ENCODE measurements around the gene DNAI2. TPM values are rescaled to one million over a fixed set of nuclear protein-coding genes. Genes with fewer than 3 reads are reported as not detected.
A peak's percentile ranks its signal among the peaks of the same experiment; 100 is the strongest.

DNAI2 gene
- total and polyA plus RNA-seq, 9 of the 15 experiments (the other 6 are each of a cell fraction or from before 2014, with no cell fraction given), result not detected

DNA sequence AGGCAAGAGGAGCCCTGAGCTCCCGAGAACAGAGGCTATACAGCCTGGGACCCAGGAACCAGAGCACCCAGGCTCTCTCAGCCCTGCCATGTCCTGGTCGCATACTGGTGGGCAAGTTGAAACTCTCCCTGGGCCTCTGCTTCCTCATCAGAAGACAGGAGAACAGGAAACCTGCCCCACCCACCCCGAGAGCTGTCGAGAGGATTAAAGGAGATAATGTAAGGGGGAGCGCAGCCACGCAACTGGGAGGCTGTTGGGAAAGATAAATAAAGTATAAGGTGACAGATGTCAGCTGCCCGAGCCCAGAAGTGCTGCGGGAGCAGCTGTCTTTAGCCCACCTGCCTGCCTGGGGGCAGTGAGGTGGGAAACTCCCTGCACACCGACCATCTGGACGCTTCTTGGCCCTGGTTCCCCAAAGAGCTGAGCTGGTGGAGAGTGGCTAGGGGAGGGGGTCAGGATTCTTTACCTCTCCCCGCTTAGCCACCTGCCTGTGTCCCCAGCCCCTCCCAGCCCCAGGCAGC is 58.8 kb downstream of the DNAI2 start (continued):
- TF ChIP-seq ERF (CRISPR knock-in tag; IDR thresholded peaks at IDR 0.05), result no peak
- no peak for TF ChIP-seq ZNF165 (CRISPR knock-in tag; IDR thresholded peaks at IDR 0.05; ENCODE audit: borderline replicate concordance)
- TF ChIP-seq E2F3 (CRISPR knock-in tag; IDR thresholded peaks at IDR 0.05), result no peak
- peak; percentile 96 for TF ChIP-seq CXXC5 (CRISPR knock-in tag; IDR thresholded peaks at IDR 0.05)
- no peak for TF ChIP-seq ZNF785 (CRISPR knock-in tag; IDR thresholded peaks at IDR 0.05)
- no peak for TF ChIP-seq SREBF2 (CRISPR knock-in tag; IDR thresholded peaks at IDR 0.05)
- no peak for TF ChIP-seq KAT7 (CRISPR knock-in tag; IDR thresholded peaks at IDR 0.05; ENCODE audit: borderline replicate concordance)
- no peak for TF ChIP-seq DNMT1 (IDR thresholded peaks at IDR 0.05)
- TF ChIP-seq, protein P1, sequence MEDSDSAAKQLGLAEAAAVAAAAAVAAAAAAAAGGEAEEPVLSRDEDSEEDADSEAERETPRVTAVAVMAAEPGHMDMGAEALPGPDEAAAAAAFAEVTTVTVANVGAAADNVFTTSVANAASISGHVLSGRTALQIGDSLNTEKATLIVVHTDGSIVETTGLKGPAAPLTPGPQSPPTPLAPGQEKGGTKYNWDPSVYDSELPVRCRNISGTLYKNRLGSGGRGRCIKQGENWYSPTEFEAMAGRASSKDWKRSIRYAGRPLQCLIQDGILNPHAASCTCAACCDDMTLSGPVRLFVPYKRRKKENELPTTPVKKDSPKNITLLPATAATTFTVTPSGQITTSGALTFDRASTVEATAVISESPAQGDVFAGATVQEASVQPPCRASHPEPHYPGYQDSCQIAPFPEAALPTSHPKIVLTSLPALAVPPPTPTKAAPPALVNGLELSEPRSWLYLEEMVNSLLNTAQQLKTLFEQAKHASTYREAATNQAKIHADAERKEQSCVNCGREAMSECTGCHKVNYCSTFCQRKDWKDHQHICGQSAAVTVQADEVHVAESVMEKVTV (CRISPR knock-in tag; IDR thresholded peaks at IDR 0.05), result no peak
- TF ChIP-seq, protein P2, sequence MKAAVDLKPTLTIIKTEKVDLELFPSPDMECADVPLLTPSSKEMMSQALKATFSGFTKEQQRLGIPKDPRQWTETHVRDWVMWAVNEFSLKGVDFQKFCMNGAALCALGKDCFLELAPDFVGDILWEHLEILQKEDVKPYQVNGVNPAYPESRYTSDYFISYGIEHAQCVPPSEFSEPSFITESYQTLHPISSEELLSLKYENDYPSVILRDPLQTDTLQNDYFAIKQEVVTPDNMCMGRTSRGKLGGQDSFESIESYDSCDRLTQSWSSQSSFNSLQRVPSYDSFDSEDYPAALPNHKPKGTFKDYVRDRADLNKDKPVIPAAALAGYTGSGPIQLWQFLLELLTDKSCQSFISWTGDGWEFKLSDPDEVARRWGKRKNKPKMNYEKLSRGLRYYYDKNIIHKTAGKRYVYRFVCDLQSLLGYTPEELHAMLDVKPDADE (conservative IDR thresholded peaks at IDR 0.05; ENCODE audit: control insufficient read depth, low read depth, low read length), result peak; percentile 48; the same call in 1 of the 2 replicates
- TF ChIP-seq, protein P3, sequence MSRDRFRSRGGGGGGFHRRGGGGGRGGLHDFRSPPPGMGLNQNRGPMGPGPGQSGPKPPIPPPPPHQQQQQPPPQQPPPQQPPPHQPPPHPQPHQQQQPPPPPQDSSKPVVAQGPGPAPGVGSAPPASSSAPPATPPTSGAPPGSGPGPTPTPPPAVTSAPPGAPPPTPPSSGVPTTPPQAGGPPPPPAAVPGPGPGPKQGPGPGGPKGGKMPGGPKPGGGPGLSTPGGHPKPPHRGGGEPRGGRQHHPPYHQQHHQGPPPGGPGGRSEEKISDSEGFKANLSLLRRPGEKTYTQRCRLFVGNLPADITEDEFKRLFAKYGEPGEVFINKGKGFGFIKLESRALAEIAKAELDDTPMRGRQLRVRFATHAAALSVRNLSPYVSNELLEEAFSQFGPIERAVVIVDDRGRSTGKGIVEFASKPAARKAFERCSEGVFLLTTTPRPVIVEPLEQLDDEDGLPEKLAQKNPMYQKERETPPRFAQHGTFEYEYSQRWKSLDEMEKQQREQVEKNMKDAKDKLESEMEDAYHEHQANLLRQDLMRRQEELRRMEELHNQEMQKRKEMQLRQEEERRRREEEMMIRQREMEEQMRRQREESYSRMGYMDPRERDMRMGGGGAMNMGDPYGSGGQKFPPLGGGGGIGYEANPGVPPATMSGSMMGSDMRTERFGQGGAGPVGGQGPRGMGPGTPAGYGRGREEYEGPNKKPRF (IDR thresholded peaks at IDR 0.05; ENCODE audit: low read depth, low read length), result no peak
- no peak for TF ChIP-seq KAT2B (IDR thresholded peaks at IDR 0.05; ENCODE audit: low read depth, low read length)
- TF ChIP-seq CHD1 (IDR thresholded peaks at IDR 0.05; ENCODE audit: low read length), result no peak
- no peak for TF ChIP-seq RBM14 (IDR thresholded peaks at IDR 0.05; ENCODE audit: borderline replicate concordance, insufficient read depth, low read depth, low read length)
- no peak for TF ChIP-seq ZNF263 (CRISPR knock-in tag; IDR thresholded peaks at IDR 0.05; ENCODE audit: borderline replicate concordance)
- no peak for TF ChIP-seq ZSCAN32 (CRISPR knock-in tag; IDR thresholded peaks at IDR 0.05)
- no peak for TF ChIP-seq FOS (IDR thresholded peaks at IDR 0.05; ENCODE audit: extremely low read depth, insufficient read length)
- TF ChIP-seq MAFG (tag; conservative IDR thresholded peaks at IDR 0.05), result no peak
- no peak for TF ChIP-seq TAF15 (IDR thresholded peaks at IDR 0.05; ENCODE audit: low read depth, low read length)
- TF ChIP-seq ZNF3 (CRISPR knock-in tag; IDR thresholded peaks at IDR 0.05), result no peak
- TF ChIP-seq, protein P4, sequence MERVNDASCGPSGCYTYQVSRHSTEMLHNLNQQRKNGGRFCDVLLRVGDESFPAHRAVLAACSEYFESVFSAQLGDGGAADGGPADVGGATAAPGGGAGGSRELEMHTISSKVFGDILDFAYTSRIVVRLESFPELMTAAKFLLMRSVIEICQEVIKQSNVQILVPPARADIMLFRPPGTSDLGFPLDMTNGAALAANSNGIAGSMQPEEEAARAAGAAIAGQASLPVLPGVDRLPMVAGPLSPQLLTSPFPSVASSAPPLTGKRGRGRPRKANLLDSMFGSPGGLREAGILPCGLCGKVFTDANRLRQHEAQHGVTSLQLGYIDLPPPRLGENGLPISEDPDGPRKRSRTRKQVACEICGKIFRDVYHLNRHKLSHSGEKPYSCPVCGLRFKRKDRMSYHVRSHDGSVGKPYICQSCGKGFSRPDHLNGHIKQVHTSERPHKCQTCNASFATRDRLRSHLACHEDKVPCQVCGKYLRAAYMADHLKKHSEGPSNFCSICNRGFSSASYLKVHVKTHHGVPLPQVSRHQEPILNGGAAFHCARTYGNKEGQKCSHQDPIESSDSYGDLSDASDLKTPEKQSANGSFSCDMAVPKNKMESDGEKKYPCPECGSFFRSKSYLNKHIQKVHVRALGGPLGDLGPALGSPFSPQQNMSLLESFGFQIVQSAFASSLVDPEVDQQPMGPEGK (CRISPR knock-in tag; IDR thresholded peaks at IDR 0.05; ENCODE audit: borderline replicate concordance), result no peak
- TF ChIP-seq HMG20B (CRISPR knock-in tag; IDR thresholded peaks at IDR 0.05), result no peak
- no peak for TF ChIP-seq ZFP36 (IDR thresholded peaks at IDR 0.05; ENCODE audit: low read depth, low read length, partially characterized antibody)

Measured in K562 (cell line).